K562 (cell line): ENCODE data around the gene KCTD13. TPM values are rescaled to one million over a fixed set of nuclear protein-coding genes. Genes with fewer than 3 reads are reported as not detected.
A peak's percentile ranks its signal among the peaks of the same experiment; 100 is the strongest.

Experiments used
- BRCA1 ChIP-seq, 2 experiments: fragments of 450-650 bp in 1 of 2; sonication (generic) in 1 of 2; formaldehyde crosslinking in 1 of 2; IDR thresholded peaks; 2 replicates each; pipeline versions ENCODE4 v1.5.0 to v1.6.1; 2017 to 2020; ENCODE audit warnings: mild to moderate bottlenecking in 1 of 2, missing genetic modification reagents in 1 of 2
- CCNT2 ChIP-seq: IDR thresholded peaks from 2 replicates; pipeline ENCODE4 v1.6.1; 2011; ENCODE audit warnings: borderline replicate concordance, low read depth, mild to moderate bottlenecking, moderate library complexity, mixed read lengths, low read length; ENCODE audit not compliant: insufficient read length; ENCODE audit errors: extremely low read depth
- ELF2 ChIP-seq: fragments of 250-450 bp; sonication (Bioruptor Pico); IDR thresholded peaks from 2 replicates; pipeline ENCODE4 v1.5.0; 2021; ENCODE audit warnings: mild to moderate bottlenecking
- GABPA ChIP-seq: fragments of 200-800 bp; sonication (Bioruptor generic); conservative IDR thresholded peaks from 2 replicates; pipeline ENCODE4 v1.6.1; 2016; ENCODE audit warnings: low read depth, missing genetic modification characterization, missing compliant biosample characterization
- HIVEP1 ChIP-seq: fragments of 250-450 bp; sonication (Bioruptor Pico); IDR thresholded peaks from 2 replicates; pipeline ENCODE4 v1.4.0; 2020; ENCODE audit warnings: mild to moderate bottlenecking
- NFIC ChIP-seq: fragments of 450-650 bp; IDR thresholded peaks from 2 replicates; pipeline ENCODE4 v1.6.1; 2017; ENCODE audit warnings: mild to moderate bottlenecking, inconsistent platforms
- SMC3 ChIP-seq: conservative IDR thresholded peaks from 2 replicates; pipeline ENCODE4 v1.6.1; 2011; ENCODE audit warnings: low read depth, low read length, improper control_type of control experiment; ENCODE audit not compliant: insufficient read depth
- ZNF121 ChIP-seq: sonication (generic); formaldehyde crosslinking; conservative IDR thresholded peaks from 2 replicates; pipeline ENCODE4 v1.8.0; 2022; ENCODE audit warnings: missing genetic modification reagents
- polyA plus RNA-seq, 8 experiments: library from polyadenylated mRNA; depleted of rRNA in 4 of 8; stranded (reverse) in 5 of 8; unstranded in 3 of 8; fragments of >200 nt; fragmentation: Nextera tagmentation in 2 of 8; fragmentation: Illumina TruSeq in 1 of 8; extraction: Ambion mirVana in 2 of 8; extraction: Trizol in 1 of 8; gene quantifications; 2 replicates each; pipeline versions ENCODE4 v1.2.1 to v1.2.3, GENCODE V29; 2011 to 2014; ENCODE audit warnings: inconsistent platforms in 1 of 8, missing spikeins in 1 of 8
- total RNA-seq, 7 experiments: library from RNA; depleted of rRNA in 6 of 7; stranded (reverse); fragments of >200 nt in 6 of 7; fragmentation: Illumina TruSeq in 2 of 7; extraction: Trizol in 2 of 7; gene quantifications; 2 replicates each; pipeline versions ENCODE4 v1.2.1 to v1.2.3, GENCODE V29; 2011 to 2021; ENCODE audit warnings: low replicate concordance in 1 of 7
- TF ChIP-seq, protein P1 (sequence below), 2 experiments: IDR thresholded peaks; 2 replicates each; pipeline ENCODE4 v1.6.1; 2011; ENCODE audit warnings: borderline replicate concordance in 1 of 2, control low read depth in 1 of 2, low read depth in 1 of 2, low read length in 1 of 2, mild to moderate bottlenecking in 1 of 2, mixed read lengths in 1 of 2, moderate library complexity in 1 of 2; ENCODE audit not compliant: insufficient read depth in 1 of 2, insufficient read length in 1 of 2, poor library complexity in 1 of 2, severe bottlenecking in 1 of 2; ENCODE audit errors: extremely low read depth in 1 of 2
- TF ChIP-seq, protein P2 (sequence below): sonication (generic); formaldehyde crosslinking; IDR thresholded peaks from 2 replicates; pipeline ENCODE4 v1.8.0; 2023; ENCODE audit warnings: mild to moderate bottlenecking, missing genetic modification reagents
- TF ChIP-seq, protein P3 (sequence below): fragments of 200-600 bp; sonication (generic); IDR thresholded peaks from one replicate; pipeline ENCODE4 v1.6.1; 2012; ENCODE audit warnings: mild to moderate bottlenecking, low read depth, low read length, inconsistent platforms

KCTD13 gene
- total and polyA plus RNA-seq, 9 of the 15 experiments (the other 6 are each of a cell fraction or from before 2014, with no cell fraction given): 1.0 to 20.6 (median 9.8) TPM

DNA sequence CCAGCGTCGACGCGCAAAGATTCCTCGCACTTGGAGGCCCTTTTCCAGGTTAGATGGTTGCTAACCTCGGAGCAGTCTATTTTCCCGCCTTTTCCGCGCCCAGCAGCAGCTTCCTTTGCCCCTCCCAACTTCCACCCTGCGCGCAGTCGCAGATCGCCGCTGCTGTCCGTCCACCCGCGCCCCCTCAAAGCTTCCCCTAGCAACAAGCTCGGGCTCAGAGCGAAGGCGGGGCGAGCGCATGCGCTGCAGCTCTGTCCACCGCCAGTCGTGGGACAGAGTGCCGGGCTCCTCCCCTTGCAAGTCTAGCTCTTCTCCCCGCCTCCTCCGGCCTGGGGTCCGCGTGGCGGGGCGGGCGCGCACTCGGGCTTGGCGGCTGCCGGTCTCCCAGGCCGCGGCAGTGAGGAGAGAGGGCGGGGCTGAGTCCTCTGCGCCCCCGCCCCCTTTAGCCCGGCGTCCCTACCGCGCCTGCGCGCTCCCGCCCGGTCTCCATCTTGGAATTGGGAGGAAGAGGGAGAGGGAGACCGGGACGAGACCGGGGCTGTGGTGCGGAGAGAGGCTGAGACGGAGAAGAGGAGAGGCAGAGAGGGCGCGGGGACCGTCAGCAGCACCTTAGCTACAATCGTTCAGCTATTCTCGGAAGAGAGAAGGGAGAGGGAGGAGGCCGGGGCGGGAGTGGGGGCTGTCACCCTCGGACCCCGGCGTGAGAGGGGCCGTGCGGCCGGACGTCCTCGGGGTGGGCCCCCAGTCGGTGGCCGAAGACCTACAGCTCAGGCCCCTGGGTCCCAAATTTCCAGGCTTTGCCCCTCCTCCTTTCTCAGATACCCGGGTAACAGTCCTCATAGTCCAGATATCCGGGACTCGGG lies 47.6 kb upstream of the KCTD13 start, which contains the start of gene TAOK2 (continued):
- no peak for TF ChIP-seq SMC3
- TF ChIP-seq ZNF121 (CRISPR knock-in tag): no peak
- no peak for TF ChIP-seq HIVEP1 (CRISPR knock-in tag)
- TF ChIP-seq, protein P1, sequence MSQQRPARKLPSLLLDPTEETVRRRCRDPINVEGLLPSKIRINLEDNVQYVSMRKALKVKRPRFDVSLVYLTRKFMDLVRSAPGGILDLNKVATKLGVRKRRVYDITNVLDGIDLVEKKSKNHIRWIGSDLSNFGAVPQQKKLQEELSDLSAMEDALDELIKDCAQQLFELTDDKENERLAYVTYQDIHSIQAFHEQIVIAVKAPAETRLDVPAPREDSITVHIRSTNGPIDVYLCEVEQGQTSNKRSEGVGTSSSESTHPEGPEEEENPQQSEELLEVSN (IDR thresholded peaks at IDR 0.05; ENCODE audit: borderline replicate concordance in 1 of 2, extremely low read depth in 1 of 2, insufficient read depth in 1 of 2, insufficient read length in 1 of 2, low read depth in 1 of 2, low read length in 1 of 2, poor library complexity in 1 of 2, severe bottlenecking in 1 of 2): peak; percentile 99 to 100
- TF ChIP-seq GABPA (tag): peak; percentile 59; the same call in 1 of the 2 replicates
- TF ChIP-seq ELF2 (CRISPR knock-in tag): 0 out of 2 replicates have a peak, but pooled peaks have one; percentile 10
- TF ChIP-seq BRCA1 (IDR thresholded peaks at IDR 0.05): no peak
- no peak for TF ChIP-seq BRCA1 (CRISPR knock-in tag; IDR thresholded peaks at IDR 0.05)
- TF ChIP-seq, protein P2, sequence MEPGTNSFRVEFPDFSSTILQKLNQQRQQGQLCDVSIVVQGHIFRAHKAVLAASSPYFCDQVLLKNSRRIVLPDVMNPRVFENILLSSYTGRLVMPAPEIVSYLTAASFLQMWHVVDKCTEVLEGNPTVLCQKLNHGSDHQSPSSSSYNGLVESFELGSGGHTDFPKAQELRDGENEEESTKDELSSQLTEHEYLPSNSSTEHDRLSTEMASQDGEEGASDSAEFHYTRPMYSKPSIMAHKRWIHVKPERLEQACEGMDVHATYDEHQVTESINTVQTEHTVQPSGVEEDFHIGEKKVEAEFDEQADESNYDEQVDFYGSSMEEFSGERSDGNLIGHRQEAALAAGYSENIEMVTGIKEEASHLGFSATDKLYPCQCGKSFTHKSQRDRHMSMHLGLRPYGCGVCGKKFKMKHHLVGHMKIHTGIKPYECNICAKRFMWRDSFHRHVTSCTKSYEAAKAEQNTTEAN (CRISPR knock-in tag): no peak
- peak; percentile 23; the same call in 1 of the 2 replicates for TF ChIP-seq NFIC
- peak; percentile 81 for TF ChIP-seq CCNT2
- TF ChIP-seq, protein P3, sequence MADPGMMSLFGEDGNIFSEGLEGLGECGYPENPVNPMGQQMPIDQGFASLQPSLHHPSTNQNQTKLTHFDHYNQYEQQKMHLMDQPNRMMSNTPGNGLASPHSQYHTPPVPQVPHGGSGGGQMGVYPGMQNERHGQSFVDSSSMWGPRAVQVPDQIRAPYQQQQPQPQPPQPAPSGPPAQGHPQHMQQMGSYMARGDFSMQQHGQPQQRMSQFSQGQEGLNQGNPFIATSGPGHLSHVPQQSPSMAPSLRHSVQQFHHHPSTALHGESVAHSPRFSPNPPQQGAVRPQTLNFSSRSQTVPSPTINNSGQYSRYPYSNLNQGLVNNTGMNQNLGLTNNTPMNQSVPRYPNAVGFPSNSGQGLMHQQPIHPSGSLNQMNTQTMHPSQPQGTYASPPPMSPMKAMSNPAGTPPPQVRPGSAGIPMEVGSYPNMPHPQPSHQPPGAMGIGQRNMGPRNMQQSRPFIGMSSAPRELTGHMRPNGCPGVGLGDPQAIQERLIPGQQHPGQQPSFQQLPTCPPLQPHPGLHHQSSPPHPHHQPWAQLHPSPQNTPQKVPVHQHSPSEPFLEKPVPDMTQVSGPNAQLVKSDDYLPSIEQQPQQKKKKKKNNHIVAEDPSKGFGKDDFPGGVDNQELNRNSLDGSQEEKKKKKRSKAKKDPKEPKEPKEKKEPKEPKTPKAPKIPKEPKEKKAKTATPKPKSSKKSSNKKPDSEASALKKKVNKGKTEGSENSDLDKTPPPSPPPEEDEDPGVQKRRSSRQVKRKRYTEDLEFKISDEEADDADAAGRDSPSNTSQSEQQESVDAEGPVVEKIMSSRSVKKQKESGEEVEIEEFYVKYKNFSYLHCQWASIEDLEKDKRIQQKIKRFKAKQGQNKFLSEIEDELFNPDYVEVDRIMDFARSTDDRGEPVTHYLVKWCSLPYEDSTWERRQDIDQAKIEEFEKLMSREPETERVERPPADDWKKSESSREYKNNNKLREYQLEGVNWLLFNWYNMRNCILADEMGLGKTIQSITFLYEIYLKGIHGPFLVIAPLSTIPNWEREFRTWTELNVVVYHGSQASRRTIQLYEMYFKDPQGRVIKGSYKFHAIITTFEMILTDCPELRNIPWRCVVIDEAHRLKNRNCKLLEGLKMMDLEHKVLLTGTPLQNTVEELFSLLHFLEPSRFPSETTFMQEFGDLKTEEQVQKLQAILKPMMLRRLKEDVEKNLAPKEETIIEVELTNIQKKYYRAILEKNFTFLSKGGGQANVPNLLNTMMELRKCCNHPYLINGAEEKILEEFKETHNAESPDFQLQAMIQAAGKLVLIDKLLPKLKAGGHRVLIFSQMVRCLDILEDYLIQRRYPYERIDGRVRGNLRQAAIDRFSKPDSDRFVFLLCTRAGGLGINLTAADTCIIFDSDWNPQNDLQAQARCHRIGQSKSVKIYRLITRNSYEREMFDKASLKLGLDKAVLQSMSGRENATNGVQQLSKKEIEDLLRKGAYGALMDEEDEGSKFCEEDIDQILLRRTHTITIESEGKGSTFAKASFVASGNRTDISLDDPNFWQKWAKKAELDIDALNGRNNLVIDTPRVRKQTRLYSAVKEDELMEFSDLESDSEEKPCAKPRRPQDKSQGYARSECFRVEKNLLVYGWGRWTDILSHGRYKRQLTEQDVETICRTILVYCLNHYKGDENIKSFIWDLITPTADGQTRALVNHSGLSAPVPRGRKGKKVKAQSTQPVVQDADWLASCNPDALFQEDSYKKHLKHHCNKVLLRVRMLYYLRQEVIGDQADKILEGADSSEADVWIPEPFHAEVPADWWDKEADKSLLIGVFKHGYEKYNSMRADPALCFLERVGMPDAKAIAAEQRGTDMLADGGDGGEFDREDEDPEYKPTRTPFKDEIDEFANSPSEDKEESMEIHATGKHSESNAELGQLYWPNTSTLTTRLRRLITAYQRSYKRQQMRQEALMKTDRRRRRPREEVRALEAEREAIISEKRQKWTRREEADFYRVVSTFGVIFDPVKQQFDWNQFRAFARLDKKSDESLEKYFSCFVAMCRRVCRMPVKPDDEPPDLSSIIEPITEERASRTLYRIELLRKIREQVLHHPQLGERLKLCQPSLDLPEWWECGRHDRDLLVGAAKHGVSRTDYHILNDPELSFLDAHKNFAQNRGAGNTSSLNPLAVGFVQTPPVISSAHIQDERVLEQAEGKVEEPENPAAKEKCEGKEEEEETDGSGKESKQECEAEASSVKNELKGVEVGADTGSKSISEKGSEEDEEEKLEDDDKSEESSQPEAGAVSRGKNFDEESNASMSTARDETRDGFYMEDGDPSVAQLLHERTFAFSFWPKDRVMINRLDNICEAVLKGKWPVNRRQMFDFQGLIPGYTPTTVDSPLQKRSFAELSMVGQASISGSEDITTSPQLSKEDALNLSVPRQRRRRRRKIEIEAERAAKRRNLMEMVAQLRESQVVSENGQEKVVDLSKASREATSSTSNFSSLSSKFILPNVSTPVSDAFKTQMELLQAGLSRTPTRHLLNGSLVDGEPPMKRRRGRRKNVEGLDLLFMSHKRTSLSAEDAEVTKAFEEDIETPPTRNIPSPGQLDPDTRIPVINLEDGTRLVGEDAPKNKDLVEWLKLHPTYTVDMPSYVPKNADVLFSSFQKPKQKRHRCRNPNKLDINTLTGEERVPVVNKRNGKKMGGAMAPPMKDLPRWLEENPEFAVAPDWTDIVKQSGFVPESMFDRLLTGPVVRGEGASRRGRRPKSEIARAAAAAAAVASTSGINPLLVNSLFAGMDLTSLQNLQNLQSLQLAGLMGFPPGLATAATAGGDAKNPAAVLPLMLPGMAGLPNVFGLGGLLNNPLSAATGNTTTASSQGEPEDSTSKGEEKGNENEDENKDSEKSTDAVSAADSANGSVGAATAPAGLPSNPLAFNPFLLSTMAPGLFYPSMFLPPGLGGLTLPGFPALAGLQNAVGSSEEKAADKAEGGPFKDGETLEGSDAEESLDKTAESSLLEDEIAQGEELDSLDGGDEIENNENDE: no peak
